HEK293 (cell line): ENCODE results near the gene TMEM179B.

Source experiments
- ZNF112 ChIP-seq: fragments of 450-650 bp; formaldehyde crosslinking; IDR thresholded peaks from 2 replicates; pipeline ENCODE4 v1.5.0; 2017; ENCODE audit warnings: missing biosample characterization, missing genetic modification characterization
- TF ChIP-seq, protein P1 (sequence below): fragments of 450-650 bp; formaldehyde crosslinking; IDR thresholded peaks from 2 replicates; pipeline ENCODE4 v1.5.1; 2016; ENCODE audit warnings: missing biosample characterization, missing genetic modification characterization, low read depth

DNA sequence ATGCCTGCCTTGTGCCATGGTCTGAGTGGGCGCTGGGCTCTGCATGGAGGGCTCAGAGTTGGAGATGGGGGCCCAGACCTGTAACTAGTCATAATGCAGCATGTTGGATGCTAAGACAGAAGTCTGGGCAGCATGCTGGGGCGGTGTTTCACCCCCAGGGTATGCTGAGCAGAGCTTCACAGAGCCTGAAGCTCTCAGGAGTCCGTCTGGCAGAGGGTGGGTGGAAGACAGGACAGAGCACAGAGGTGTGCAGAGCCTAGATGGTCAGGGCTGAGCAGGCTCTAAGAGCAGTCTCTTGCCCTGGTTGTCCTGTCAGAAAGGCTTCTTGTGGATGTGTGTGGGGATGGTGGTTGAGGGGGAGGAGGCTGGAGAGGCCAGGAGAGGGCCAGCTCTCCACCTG lies 8.8 kb upstream of the TMEM179B start:
- TF ChIP-seq ZNF112 (tag by site-specific recombination): no peak
- TF ChIP-seq, protein P1, sequence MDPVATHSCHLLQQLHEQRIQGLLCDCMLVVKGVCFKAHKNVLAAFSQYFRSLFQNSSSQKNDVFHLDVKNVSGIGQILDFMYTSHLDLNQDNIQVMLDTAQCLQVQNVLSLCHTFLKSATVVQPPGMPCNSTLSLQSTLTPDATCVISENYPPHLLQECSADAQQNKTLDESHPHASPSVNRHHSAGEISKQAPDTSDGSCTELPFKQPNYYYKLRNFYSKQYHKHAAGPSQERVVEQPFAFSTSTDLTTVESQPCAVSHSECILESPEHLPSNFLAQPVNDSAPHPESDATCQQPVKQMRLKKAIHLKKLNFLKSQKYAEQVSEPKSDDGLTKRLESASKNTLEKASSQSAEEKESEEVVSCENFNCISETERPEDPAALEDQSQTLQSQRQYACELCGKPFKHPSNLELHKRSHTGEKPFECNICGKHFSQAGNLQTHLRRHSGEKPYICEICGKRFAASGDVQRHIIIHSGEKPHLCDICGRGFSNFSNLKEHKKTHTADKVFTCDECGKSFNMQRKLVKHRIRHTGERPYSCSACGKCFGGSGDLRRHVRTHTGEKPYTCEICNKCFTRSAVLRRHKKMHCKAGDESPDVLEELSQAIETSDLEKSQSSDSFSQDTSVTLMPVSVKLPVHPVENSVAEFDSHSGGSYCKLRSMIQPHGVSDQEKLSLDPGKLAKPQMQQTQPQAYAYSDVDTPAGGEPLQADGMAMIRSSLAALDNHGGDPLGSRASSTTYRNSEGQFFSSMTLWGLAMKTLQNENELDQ: no peak
